LNCaP clone FGC (cell line): ENCODE measurements around the gene ZNF783.

Experiments
- DNase-seq: peaks from one replicate; pipeline ENCODE4 v3.0.0-alpha.2; 2011; ENCODE audit warnings: low read depth
- H3K4me3 ChIP-seq: 2 replicates; pipeline ENCODE4 v1.5.1; 2011; ENCODE audit warnings: mild to moderate bottlenecking, low read depth, low read length, control low read depth
- CTCF ChIP-seq: IDR thresholded peaks from 2 replicates; pipeline ENCODE4 v1.5.1; 2012; ENCODE audit warnings: mild to moderate bottlenecking; ENCODE audit not compliant: control insufficient read depth, insufficient read depth; ENCODE audit errors: extremely low read depth

Gene ZNF783

GRCh38 chr7:149253665-149254064, 8.3 kb upstream of the ZNF783 start:
- no peak for DNase-seq
- no peak for TF ChIP-seq CTCF
- H3K4me3 ChIP-seq: no peak overlapping the region

DNA sequence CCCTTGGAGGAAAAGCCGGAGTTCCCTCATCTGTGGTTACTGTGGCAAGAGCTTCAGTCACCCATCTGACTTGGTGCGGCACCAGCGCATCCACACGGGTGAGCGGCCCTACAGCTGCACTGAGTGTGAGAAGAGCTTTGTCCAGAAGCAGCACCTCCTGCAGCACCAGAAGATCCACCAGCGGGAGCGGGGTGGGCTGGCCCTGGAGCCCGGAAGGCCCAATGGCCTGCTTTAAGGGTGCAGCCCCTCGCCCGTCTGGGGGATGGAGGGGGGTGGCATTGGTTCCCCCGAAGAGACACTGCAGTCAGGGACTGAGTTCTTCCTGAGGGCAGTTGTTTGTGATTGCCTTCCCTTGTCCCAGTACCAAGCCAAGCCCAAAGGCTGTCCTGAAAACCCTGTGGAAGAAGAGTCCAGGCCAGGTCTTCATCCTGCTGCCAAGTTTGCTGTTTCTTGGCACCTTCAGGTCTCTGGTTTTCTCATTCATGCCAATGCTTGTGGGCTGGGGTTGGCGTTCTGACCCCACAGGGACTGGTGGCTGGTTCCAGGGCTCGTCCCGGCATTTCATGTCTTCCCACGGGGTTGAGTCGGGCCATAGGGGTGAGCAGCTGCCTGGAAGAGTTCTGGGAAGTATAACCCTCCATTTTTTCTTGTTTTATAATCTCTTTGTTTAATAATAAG, 7.7 kb upstream of the ZNF783 start:
- DNase-seq: no peak
- no peak overlapping the region for H3K4me3 ChIP-seq
- TF ChIP-seq CTCF: no peak

DNA sequence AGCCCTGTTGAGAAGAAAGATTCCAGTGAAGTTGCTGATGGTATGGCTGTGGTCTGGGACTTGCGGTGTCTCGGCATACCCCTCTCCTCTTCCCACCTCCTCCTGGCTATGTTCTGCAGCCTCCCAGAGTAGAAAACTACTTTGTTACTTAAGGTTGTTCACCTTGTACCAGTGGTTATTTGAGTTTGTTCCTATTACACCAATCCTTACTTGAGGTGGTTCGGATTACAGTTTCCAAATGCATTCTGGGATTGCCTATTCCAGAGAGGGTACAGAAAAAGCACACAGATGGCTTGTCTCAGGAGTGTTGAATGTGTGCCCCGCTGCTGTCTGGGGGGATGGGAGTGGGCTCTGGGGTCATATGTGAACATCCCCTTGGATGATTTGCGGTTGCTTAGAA, 6.8 kb upstream of the ZNF783 start:
- no peak for DNase-seq
- no peak overlapping the region for H3K4me3 ChIP-seq
- TF ChIP-seq CTCF: no peak

DNA sequence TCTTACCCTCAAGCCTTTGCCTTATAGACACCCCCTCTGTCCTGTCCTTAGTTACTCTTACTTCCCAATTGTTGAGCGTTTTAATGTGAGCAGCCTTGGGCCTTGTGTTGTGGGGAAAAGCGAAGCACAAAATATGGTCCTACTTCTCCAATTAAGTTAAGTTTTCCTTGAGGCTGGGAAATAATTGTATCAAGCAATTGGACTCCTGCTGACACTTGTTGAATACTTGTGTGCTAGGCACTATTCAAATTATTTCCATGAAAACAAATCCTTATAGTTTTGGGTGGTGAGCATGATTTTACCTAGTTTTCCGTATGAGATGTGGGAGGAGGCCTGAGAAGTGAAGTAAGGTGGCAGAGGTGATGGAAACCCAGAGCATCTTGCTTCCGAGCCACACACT, 5.4 kb upstream of the ZNF783 start:
- no peak overlapping the region for H3K4me3 ChIP-seq
- TF ChIP-seq CTCF: no peak
- no peak for DNase-seq

DNA sequence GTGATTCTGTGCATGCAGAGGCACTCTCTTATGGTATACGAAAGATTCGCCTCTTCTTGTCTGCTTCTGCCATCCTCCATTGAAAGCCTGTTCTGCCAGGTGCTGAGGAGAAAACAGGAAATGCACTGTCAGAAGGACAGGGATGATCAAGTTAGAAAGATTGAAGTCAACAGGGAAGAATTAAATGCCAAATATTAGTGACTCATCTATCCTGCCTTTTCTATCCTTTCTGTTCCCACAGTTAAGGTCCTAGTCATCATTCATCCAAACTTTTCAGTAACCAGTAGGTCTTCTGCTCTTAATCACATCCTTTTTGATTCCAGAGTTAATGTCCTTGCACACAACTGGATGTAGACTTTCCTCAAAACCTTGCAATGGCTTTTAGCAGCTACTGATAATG, 4.8 kb upstream of the ZNF783 start:
- DNase-seq: no peak
- no peak for TF ChIP-seq CTCF
- no peak overlapping the region for H3K4me3 ChIP-seq

- no peak for TF ChIP-seq CTCF
- no peak for DNase-seq
- H3K4me3 ChIP-seq: peak overlapping the region; percentile 41
Measured at GRCh38 chr7:149261316-149261828, 624 bp upstream of the ZNF783 start.

DNA sequence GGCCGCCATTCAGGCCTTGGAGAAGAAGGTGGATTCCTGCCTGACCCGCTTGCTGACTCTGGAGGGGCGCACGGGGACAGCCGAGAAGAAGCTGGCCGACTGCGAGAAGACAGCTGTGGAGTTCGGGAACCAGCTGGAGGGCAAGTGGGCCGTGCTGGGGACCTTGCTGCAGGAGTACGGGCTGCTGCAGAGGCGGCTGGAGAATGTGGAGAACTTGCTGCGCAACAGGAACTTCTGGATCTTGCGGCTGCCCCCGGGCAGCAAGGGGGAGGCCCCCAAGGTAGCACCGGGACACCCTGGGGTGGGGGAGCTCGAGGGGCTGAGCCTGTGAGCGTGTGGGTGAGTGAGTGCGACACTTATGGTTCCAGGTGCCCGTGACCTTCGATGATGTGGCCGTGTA, 4.5 kb downstream of the ZNF783 start:
- no peak for DNase-seq
- no peak for TF ChIP-seq CTCF
- H3K4me3 ChIP-seq: no peak overlapping the region
